Adrenal gland (tissue), 12 donors: ENCODE data around the gene PDLIM4. TPM values are rescaled to one million over a fixed set of nuclear protein-coding genes. Genes with fewer than 3 reads are reported as not detected.

Experiments used
- DNase-seq, 7 donors: peaks; one replicate each; pipeline ENCODE4 v3.0.0-alpha.2; 2019 to 2020
- H3K27ac ChIP-seq, 5 donors: fragments of 200-600 bp; sonication (generic) in 4 of 5; 1 replicate in 3 of 5; 2 replicates in 2 of 5; pipeline versions ENCODE4 v1.5.1 to v1.8.0; 2016 to 2020; ENCODE audit warnings: mild to moderate bottlenecking in 1 of 5
- H3K27me3 ChIP-seq: fragments of 200-600 bp; 2 replicates; pipeline ENCODE4 v1.8.0; 2021
- H3K36me3 ChIP-seq, 2 donors: fragments of 200-600 bp; replicated peaks in 1 of 2; 1 replicate in 1 of 2; 2 replicates in 1 of 2; pipeline versions ENCODE4 v1.5.1 to v1.8.0; 2018 to 2022
- H3K4me1 ChIP-seq, 2 donors: fragments of 200-600 bp; replicated peaks in 1 of 2; 1 replicate in 1 of 2; 2 replicates in 1 of 2; pipeline versions ENCODE4 v1.5.1 to v1.8.0; 2018 to 2021
- H3K4me3 ChIP-seq, 4 donors: fragments of 200-600 bp; sonication (generic) in 3 of 4; one replicate each; pipeline ENCODE4 v1.5.1; 2016 to 2018
- H3K9me3 ChIP-seq, 3 donors: fragments of 200-600 bp; sonication (generic) in 1 of 3; replicated peaks in 1 of 3; 1 replicate in 2 of 3; 2 replicates in 1 of 3; pipeline versions ENCODE4 v1.5.1 to v1.8.0; 2016 to 2021
- CTCF ChIP-seq, 6 experiments: fragments of 450-650 bp in 4 of 6; fragments of 200-600 bp in 2 of 6; sonication (generic) in 1 of 6; IDR thresholded peaks; 1 replicate in 5 of 6; 2 replicates in 1 of 6; pipeline versions ENCODE4 v1.5.1 to v1.8.0; 2016 to 2021; ENCODE audit warnings: antibody characterized with exemption in 6 of 6, mild to moderate bottlenecking in 2 of 6, moderate library complexity in 1 of 6
- POLR2A ChIP-seq, 2 donors: fragments of 450-650 bp; IDR thresholded peaks; one replicate each; pipeline ENCODE4 v1.6.1; 2017; ENCODE audit warnings: antibody characterized with exemption in 2 of 2, mild to moderate bottlenecking in 2 of 2, moderate library complexity in 1 of 2
- WGBS, 4 donors: extraction: QIAGEN DNeasy Blood & Tissue Kit in 2 of 4; methylation state at CpG; one replicate each; pipeline versions ENCODE4 v1.1.5 to v1.1.7; 2013 to 2017; 5-methylcytosine and 5-hydroxymethylcytosine counted together
- intact Hi-C, 2 donors: fragments of 100-400 bp; cut with DNase I; formaldehyde crosslinking; loops; one replicate each; pipeline versions ENCODE4 v1.14.1 to v1.15.0; 2022 to 2023
- polyA plus RNA-seq, 3 donors: library from polyadenylated mRNA; stranded (reverse); fragments of 200-250 nt in 2 of 3; fragments of 350-450 nt in 1 of 3; fragmentation: Illumina TruSeq in 1 of 3; extraction: RNeasy Lipid Tissue Mini Kit (QIAGEN cat#74804) in 1 of 3; gene quantifications; one replicate each; pipeline ENCODE4 v1.2.3, GENCODE V29; 2013 to 2014
- total RNA-seq, 9 donors: library from RNA; depleted of rRNA in 4 of 9; stranded (reverse); fragments of >200 nt in 4 of 9; fragments of 120-200 nt in 1 of 9; fragmentation: NEBNext Ultra II Directional in 1 of 9; extraction: Animal tissue kit (Norgen Biotek cat#: 25700) in 1 of 9; gene quantifications; one replicate each; pipeline versions ENCODE4 v1.1.0 to v1.2.4, GENCODE V29; 2013 to 2023
- donor health status: healthy with polysubstance abuse.
- donor health status: Bipolar disorder and iron deficiency.
- donor health status: DM: yes; HTN: yes; CAD: no.
- donor health status: DM: no; HTN: no; CAD: no.
- donor health status: DM: no; HTN: no; CAD: no.
- donor health status: DM: yes; HTN: yes; CAD: no.

Gene PDLIM4
- total and polyA plus RNA-seq, 12 donors = 0.87 to 20.2 (median 4.3) TPM

GRCh38 chr5:132291026-132291425 lies 33.5 kb downstream of the PDLIM4 start:
- DNase-seq = peak in 1 of 7 donors; percentile 2

GRCh38 chr5:132293066-132293991 lies 35.8 kb downstream of the PDLIM4 start:
- peaks cover 0 to 22% of the 10 kb centered on the region in 2 donors for H3K4me1 ChIP-seq
- WGBS, 4 donors = 1 to 10% (median 4%) methylated on average over 10 to 50 of the region's 50 CpGs
- H3K36me3 ChIP-seq = no peaks in the 10 kb centered on the region
- H3K27me3 ChIP-seq = no peaks in the 10 kb centered on the region
- peak; percentile 92 to 97 (median 94) for DNase-seq
- peak; percentile 21 to 65 for TF ChIP-seq POLR2A (IDR thresholded peaks at IDR 0.05)
- peak in 2 of 6 experiments; percentile 0 to 3 for TF ChIP-seq CTCF (IDR thresholded peaks at IDR 0.05)
- peak overlapping the region; percentile 27 to 73 (median 66) for H3K4me3 ChIP-seq
- no peaks in the 10 kb centered on the region for H3K9me3 ChIP-seq
- intact Hi-C loops = loop anchor here in 1 of 2 donors (10.0 kb wide), 1 partner anchor 71 kb away; the partner anchor contains the start of gene SLC22A5
- peak overlapping the region; percentile 92 to 100 (median 99) for H3K27ac ChIP-seq

More at GRCh38 chr5:132291026-132291425, 33.5 kb downstream of the PDLIM4 start:
- no peak overlapping the region for H3K4me3 ChIP-seq
- H3K27ac ChIP-seq = no peak overlapping the region
- 89 to 96% (median 93%) methylated on average over 2 of the region's 2 CpGs for WGBS, 4 donors
- no peak for TF ChIP-seq CTCF (IDR thresholded peaks at IDR 0.05)
- no peak for TF ChIP-seq POLR2A (IDR thresholded peaks at IDR 0.05)
- peaks cover 0 to 22% of the 10 kb centered on the region in 2 donors for H3K4me1 ChIP-seq
- intact Hi-C loops = loop anchor here in 1 of 2 donors (10.0 kb wide), 1 partner anchor 74 kb away; the partner anchor contains the start of gene SLC22A5
- no peaks in the 10 kb centered on the region for H3K9me3 ChIP-seq
- H3K36me3 ChIP-seq = no peaks in the 10 kb centered on the region
- no peaks in the 10 kb centered on the region for H3K27me3 ChIP-seq

GRCh38 chr5:132293992-132294727 lies 36.7 kb downstream of the PDLIM4 start, which contains the start of gene SLC22A4:
Gene SLC22A4, plus strand, starts transcription at chr5:132294394. Its CDS starts 223 bp downstream, at chr5:132294617.
- WGBS, 4 donors = 0 to 1% (median 0%) methylated on average over 14 to 63 of the region's 63 CpGs; no CpG with 5 or more reads in 1 of the 4 donors
- H3K27ac ChIP-seq = peak within 1 kb of the TSS; percentile 92 to 100 (median 99)
- H3K36me3 ChIP-seq = no peaks in the 10 kb centered on the region
- H3K9me3 ChIP-seq = no peaks in the 10 kb centered on the region
- intact Hi-C loops = loop anchor here in 1 of 2 donors (10.0 kb wide), 1 partner anchor 71 kb away; the partner anchor contains the start of gene SLC22A5
- peak within 1 kb of the TSS; percentile 27 to 73 (median 66) for H3K4me3 ChIP-seq
- H3K27me3 ChIP-seq = no peaks in the 10 kb centered on the region
- peak; percentile 92 to 97 (median 95) for DNase-seq
- peaks cover 0 to 22% of the 10 kb centered on the region in 2 donors for H3K4me1 ChIP-seq
- TF ChIP-seq CTCF (IDR thresholded peaks at IDR 0.05) (no peak), POLR2A (IDR thresholded peaks at IDR 0.05) (peak; percentile 77 to 79)
